A549 (cell line): ENCODE results near the gene TAF6L. TPM values are rescaled to one million over a fixed set of nuclear protein-coding genes. Genes with fewer than 3 reads are reported as not detected.
A peak's percentile ranks its signal among the peaks of the same experiment; 100 is the strongest.

Source experiments
- ATAC-seq, 2 experiments: fragments of 200-7000 bp in 1 of 2; fragments of >200 bp in 1 of 2; cut with Nextera tagmentation in 1 of 2; cut with Tn5 transposase in 1 of 2; 3 replicates each; pipeline versions ENCODE4 v1.8.0 to v1.9.1; 2018 to 2020; ENCODE audit warnings: mild to moderate bottlenecking in 1 of 2, moderate library complexity in 1 of 2
- CTCF ChIA-PET: fragments of 300-600 bp; sonication (Branson Sonifier 250); formaldehyde crosslinking; extraction: SDS; loops from one replicate; lab custom pipeline; 2021; ENCODE audit warnings: antibody characterized with exemption, inconsistent platforms; lab: Yijun Ruan, JAX
- POLR2A ChIA-PET: fragments of 350-600 bp; formaldehyde crosslinking; extraction: SDS; loops from one replicate; lab custom pipeline; 2021; ENCODE audit warnings: antibody characterized with exemption, inconsistent platforms; lab: Yijun Ruan, JAX
- DNase-seq, 2 experiments: peaks; one replicate each; pipeline versions ENCODE4 v3.0.0 to v3.0.0-alpha.2; 2011 to 2016; ENCODE audit warnings: low read depth in 1 of 2, low spot score in 1 of 2
- FAIRE-seq: peaks from 2 replicates; lab custom pipeline; 2011; peaks lifted over from hg19 to GRCh38; lab: Jason Lieb, UNC
- H3K27ac ChIP-seq, 2 experiments: fragments of >200 bp; sonication (Bioruptor Twin); formaldehyde crosslinking; 3 replicates each; pipeline ENCODE4 v1.5.1; 2016 to 2017
- H3K4me1 ChIP-seq: fragments of >200 bp; sonication (Bioruptor Twin); formaldehyde crosslinking; 3 replicates; pipeline ENCODE4 v1.6.1; 2016
- H3K4me2 ChIP-seq: fragments of >200 bp; sonication (Bioruptor Twin); formaldehyde crosslinking; 3 replicates; pipeline ENCODE4 v1.6.1; 2016
- H3K4me3 ChIP-seq: fragments of >200 bp; sonication (Bioruptor Twin); formaldehyde crosslinking; 3 replicates; pipeline ENCODE4 v1.5.1; 2016
- H3K9me3 ChIP-seq: fragments of >200 bp; sonication (Bioruptor Twin); formaldehyde crosslinking; 3 replicates; pipeline ENCODE4 v1.6.1; 2016
- BHLHE40 ChIP-seq: IDR thresholded peaks from 2 replicates; pipeline ENCODE4 v1.6.1; 2012; ENCODE audit warnings: low read depth, low read length, inconsistent platforms
- CBX2 ChIP-seq: fragments of 200-600 bp; sonication (generic); IDR thresholded peaks from 2 replicates; pipeline ENCODE4 v1.6.1; 2016; ENCODE audit warnings: low read depth, mild to moderate bottlenecking, borderline replicate concordance
- CBX8 ChIP-seq: fragments of 200-600 bp; sonication (generic); IDR thresholded peaks from 2 replicates; pipeline ENCODE4 v1.6.1; 2016
- CEBPB ChIP-seq, 2 experiments: fragments of >200 bp in 1 of 2; sonication (Bioruptor Twin) in 1 of 2; formaldehyde crosslinking in 1 of 2; IDR thresholded peaks; 2 replicates each; pipeline ENCODE4 v1.6.1; 2012 to 2016
- EHF ChIP-seq: fragments of 250-450 bp; sonication (Bioruptor Pico); IDR thresholded peaks from 2 replicates; pipeline ENCODE4 v1.5.0; 2020; ENCODE audit warnings: mild to moderate bottlenecking
- EHMT2 ChIP-seq: fragments of 200-600 bp; sonication (generic); IDR thresholded peaks from 2 replicates; pipeline ENCODE4 v1.6.1; 2016; ENCODE audit warnings: antibody characterized with exemption, low read depth, mild to moderate bottlenecking, moderate library complexity
- ESRRA ChIP-seq: fragments of 150-350 bp; IDR thresholded peaks from 2 replicates; pipeline ENCODE4 v1.6.1; 2014; ENCODE audit warnings: mild to moderate bottlenecking, low read length, borderline replicate concordance
- FOSB ChIP-seq: fragments of 250-450 bp; sonication (Bioruptor Pico); IDR thresholded peaks from 2 replicates; pipeline ENCODE4 v1.5.0; 2020; ENCODE audit warnings: mild to moderate bottlenecking, moderate library complexity
- FOSL2 ChIP-seq, 2 experiments: fragments of 450-650 bp in 1 of 2; fragments of >200 bp in 1 of 2; sonication (Bioruptor Twin) in 1 of 2; formaldehyde crosslinking; IDR thresholded peaks; 2 replicates each; pipeline versions ENCODE4 v1.5.0 to v1.6.1; 2016 to 2020; ENCODE audit warnings: mild to moderate bottlenecking in 1 of 2, moderate library complexity in 1 of 2
- GATA3 ChIP-seq: IDR thresholded peaks from 2 replicates; pipeline ENCODE4 v1.6.1; 2012; ENCODE audit warnings: borderline replicate concordance
- HDAC2 ChIP-seq: fragments of 200-600 bp; sonication (generic); IDR thresholded peaks from 2 replicates; pipeline ENCODE4 v1.6.1; 2016
- HEYL ChIP-seq: fragments of 250-450 bp; sonication (Bioruptor Pico); IDR thresholded peaks from 2 replicates; pipeline ENCODE4 v1.8.0; 2021; ENCODE audit warnings: mild to moderate bottlenecking, moderate library complexity
- HOXA7 ChIP-seq: fragments of 250-450 bp; sonication (Bioruptor Pico); IDR thresholded peaks from 2 replicates; pipeline ENCODE4 v1.5.0; 2020; ENCODE audit warnings: mild to moderate bottlenecking, moderate library complexity
- HOXB5 ChIP-seq: fragments of 250-450 bp; sonication (Bioruptor Pico); IDR thresholded peaks from 2 replicates; pipeline ENCODE4 v1.5.0; 2020; ENCODE audit warnings: mild to moderate bottlenecking, moderate library complexity
- JUN ChIP-seq, 2 experiments: fragments of >200 bp; sonication (Bioruptor Twin); formaldehyde crosslinking; IDR thresholded peaks; 2 replicates in 1 of 2; 3 replicates in 1 of 2; pipeline ENCODE4 v1.6.1; 2016 to 2017
- JUNB ChIP-seq: fragments of >200 bp; sonication (Bioruptor Twin); formaldehyde crosslinking; IDR thresholded peaks from 2 replicates; pipeline ENCODE4 v1.6.1; 2016
- KDM1A ChIP-seq: fragments of 200-600 bp; sonication (generic); IDR thresholded peaks from 2 replicates; pipeline ENCODE4 v1.6.1; 2016; ENCODE audit warnings: low read depth, mild to moderate bottlenecking
- MAZ ChIP-seq: fragments of 150-350 bp; IDR thresholded peaks from 2 replicates; pipeline ENCODE4 v1.6.1; 2014; ENCODE audit warnings: antibody characterized with exemption, low read depth, low read length, borderline replicate concordance
- MYC ChIP-seq: IDR thresholded peaks from 2 replicates; pipeline ENCODE4 v1.6.1; 2012; ENCODE audit warnings: mild to moderate bottlenecking, inconsistent platforms, low read length, improper control_type of control experiment, borderline replicate concordance
- NFE2L2 ChIP-seq: fragments of 150-350 bp; conservative IDR thresholded peaks from 2 replicates; pipeline ENCODE4 v1.6.1; 2014; ENCODE audit warnings: low read length
- PHF8 ChIP-seq: fragments of 200-600 bp; sonication (generic); IDR thresholded peaks from 2 replicates; pipeline ENCODE4 v1.6.1; 2016; ENCODE audit warnings: low read depth, mild to moderate bottlenecking, antibody characterized with exemption, moderate library complexity, borderline replicate concordance
- POLR2A ChIP-seq: IDR thresholded peaks from 2 replicates; pipeline ENCODE4 v1.6.1; 2012; ENCODE audit warnings: mild to moderate bottlenecking, low read length
- RAD21 ChIP-seq, 2 experiments: fragments of >200 bp in 1 of 2; sonication (Bioruptor Twin) in 1 of 2; formaldehyde crosslinking in 1 of 2; IDR thresholded peaks in 1 of 2; conservative IDR thresholded peaks in 1 of 2; 2 replicates in 1 of 2; 3 replicates in 1 of 2; pipeline ENCODE4 v1.6.1; 2012 to 2018; ENCODE audit warnings: inconsistent platforms in 1 of 2
- RARB ChIP-seq: fragments of 250-450 bp; sonication (Bioruptor Pico); IDR thresholded peaks from 2 replicates; pipeline ENCODE4 v1.8.0; 2021; ENCODE audit warnings: mild to moderate bottlenecking, moderate library complexity
- SMC3 ChIP-seq: fragments of >200 bp; sonication (Bioruptor Twin); formaldehyde crosslinking; IDR thresholded peaks from 3 replicates; pipeline ENCODE4 v1.6.1; 2018; ENCODE audit warnings: inconsistent platforms
- TP53 ChIP-seq: fragments of 250-450 bp; sonication (Bioruptor Pico); IDR thresholded peaks from 2 replicates; pipeline ENCODE4 v1.5.0; 2021; ENCODE audit warnings: mild to moderate bottlenecking, moderate library complexity
- ZFP36 ChIP-seq: fragments of 450-650 bp; IDR thresholded peaks from 2 replicates; pipeline ENCODE4 v1.6.1; 2014; ENCODE audit warnings: borderline replicate concordance; ENCODE audit not compliant: partially characterized antibody
- ZNF302 ChIP-seq: fragments of 250-450 bp; sonication (Bioruptor Pico); IDR thresholded peaks from 2 replicates; pipeline ENCODE4 v1.9.0; 2021; ENCODE audit warnings: inconsistent platforms, mild to moderate bottlenecking, moderate library complexity
- WGBS: methylation state at CpG from one replicate; pipeline ENCODE4 v1.1.6; 2017; ENCODE audit errors: missing lambda C conversion rate; 5-methylcytosine and 5-hydroxymethylcytosine counted together
- polyA minus RNA-seq: library from RNA; depleted of rRNA, polyadenylated mRNA; stranded (reverse); fragments of >200 nt; gene quantifications from 2 replicates; pipeline ENCODE4 v1.2.3, GENCODE V29; 2011; rRNA and poly(A)+ RNA removed
- polyA plus RNA-seq, 4 experiments: library from polyadenylated mRNA; depleted of rRNA in 3 of 4; stranded (reverse); fragments of >200 nt; fragmentation: RNase III in 1 of 4; extraction: RNeasy Plus Mini Kit Qiagen cat#74134 plus additional on column Dnase treatment in 1 of 4; gene quantifications; 2 replicates in 3 of 4; 3 replicates in 1 of 4; pipeline ENCODE4 v1.2.3, GENCODE V29; 2011 to 2017
- TF ChIP-seq, protein P1 (sequence below): IDR thresholded peaks from 2 replicates; pipeline ENCODE4 v1.6.1; 2012
- TF ChIP-seq, protein P2 (sequence below): fragments of >200 bp; sonication (Bioruptor Twin); formaldehyde crosslinking; IDR thresholded peaks from 3 replicates; pipeline ENCODE4 v1.6.1; 2016
- TF ChIP-seq, protein P3 (sequence below): IDR thresholded peaks from 2 replicates; pipeline ENCODE4 v1.6.1; 2012
- TF ChIP-seq, protein P4 (sequence below): fragments of 250-450 bp; sonication (Bioruptor Pico); IDR thresholded peaks from 2 replicates; pipeline ENCODE4 v1.5.0; 2020; ENCODE audit warnings: low read depth, mild to moderate bottlenecking, moderate library complexity
- TF ChIP-seq, protein P5 (sequence below): fragments of 150-350 bp; IDR thresholded peaks from 2 replicates; pipeline ENCODE4 v1.6.1; 2014; ENCODE audit warnings: low read depth, mild to moderate bottlenecking, low read length

TAF6L gene, protein sequence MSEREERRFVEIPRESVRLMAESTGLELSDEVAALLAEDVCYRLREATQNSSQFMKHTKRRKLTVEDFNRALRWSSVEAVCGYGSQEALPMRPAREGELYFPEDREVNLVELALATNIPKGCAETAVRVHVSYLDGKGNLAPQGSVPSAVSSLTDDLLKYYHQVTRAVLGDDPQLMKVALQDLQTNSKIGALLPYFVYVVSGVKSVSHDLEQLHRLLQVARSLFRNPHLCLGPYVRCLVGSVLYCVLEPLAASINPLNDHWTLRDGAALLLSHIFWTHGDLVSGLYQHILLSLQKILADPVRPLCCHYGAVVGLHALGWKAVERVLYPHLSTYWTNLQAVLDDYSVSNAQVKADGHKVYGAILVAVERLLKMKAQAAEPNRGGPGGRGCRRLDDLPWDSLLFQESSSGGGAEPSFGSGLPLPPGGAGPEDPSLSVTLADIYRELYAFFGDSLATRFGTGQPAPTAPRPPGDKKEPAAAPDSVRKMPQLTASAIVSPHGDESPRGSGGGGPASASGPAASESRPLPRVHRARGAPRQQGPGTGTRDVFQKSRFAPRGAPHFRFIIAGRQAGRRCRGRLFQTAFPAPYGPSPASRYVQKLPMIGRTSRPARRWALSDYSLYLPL
- polyA plus RNA-seq (2011; rRNA removed): 14.0 and 17.5 TPM in 2 replicates
- 21.2 and 24.5 TPM in 2 replicates for polyA plus RNA-seq (2012; cell fraction: cytosol; rRNA removed)
- 87.4 and 96.2 TPM in 2 replicates for polyA plus RNA-seq (2012; cell fraction: nucleus; rRNA removed)
- polyA plus RNA-seq (2017; fragmentation: RNase III; extraction: RNeasy Plus Mini Kit Qiagen cat#74134 plus additional on column Dnase treatment): 20.8 to 23.5 TPM (median 22.7 TPM) in 3 replicates
- polyA minus RNA-seq: 21.0 and 26.0 TPM in 2 replicates

DNA sequence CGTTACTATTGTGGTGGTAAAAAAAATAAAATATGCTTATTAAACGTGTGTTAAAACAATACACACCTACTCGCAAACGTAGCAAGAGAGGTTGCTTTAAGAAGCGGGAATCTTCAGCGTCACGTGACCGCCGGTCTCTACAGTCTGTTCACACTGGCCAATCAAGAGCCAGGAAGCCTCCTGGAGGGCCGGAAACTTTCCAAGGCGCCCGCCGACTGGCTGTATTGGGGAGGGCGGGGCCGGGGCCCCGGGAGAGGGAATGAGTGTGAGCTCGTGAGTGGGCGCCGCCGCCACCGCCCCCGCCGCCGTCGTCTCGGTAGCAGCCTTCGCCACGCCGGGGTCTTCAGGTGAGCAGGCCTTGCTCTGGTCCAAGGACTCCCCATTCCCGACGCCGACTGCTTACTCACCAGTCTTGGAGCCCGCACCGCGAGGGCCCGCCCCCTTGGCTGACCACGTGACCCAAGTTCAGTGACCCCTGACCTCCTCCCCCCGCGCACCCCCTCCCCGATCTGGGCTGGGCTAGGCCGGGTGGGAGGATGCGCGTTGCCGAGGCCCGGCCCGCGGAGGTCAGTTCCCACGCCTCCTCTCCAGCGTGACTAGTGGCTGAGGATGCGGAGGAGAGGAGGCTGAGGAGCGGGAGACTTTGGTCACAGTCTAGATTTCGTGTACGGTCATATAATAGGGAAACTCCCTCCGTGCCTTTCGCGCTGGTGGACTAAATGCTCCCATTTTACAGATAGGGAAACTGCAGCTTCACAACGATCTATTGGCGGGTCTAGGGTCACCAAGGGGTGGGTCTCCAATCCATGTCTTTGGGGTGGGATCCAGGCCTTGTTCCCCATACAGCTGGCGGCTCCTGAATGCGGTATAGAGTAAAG lies at the start of gene TAF6L:
TSS of gene TAF6L (plus strand) at position 253 of the 878 bp plus-strand sequence. CDS start 4,388 bp downstream, outside the sequence.
- FAIRE-seq (no peak), DNase-seq (peak; percentile 97 to 98), ATAC-seq (peak; percentile 96 to 97)
- CTCF ChIA-PET: interaction anchor here (0.7 to 13.8 kb wide), 6 partner anchors 10 to 159 kb away, joined by 3 to 211 read pairs (median 4); partner anchors contain the start of genes POLR2G and TMEM179B
- 2% methylated on average over 40 of the region's 60 CpGs for WGBS
- peak within 1 kb of the TSS; percentile 78 for H3K4me3 ChIP-seq
- peak within 1 kb of the TSS; percentile 93 to 94 for H3K27ac ChIP-seq
- peak within 1 kb of the TSS; percentile 75 for H3K4me2 ChIP-seq
- no peaks in the 10 kb centered on the region for H3K9me3 ChIP-seq
- POLR2A ChIA-PET: interaction anchor here (0.5 to 6.8 kb wide), 12 partner anchors 9 to 180 kb away, joined by 3 to 63 read pairs (median 6); partner anchors contain the start of genes B3GAT3, C11orf98, CSKMT and HNRNPUL2
- peaks cover 15% of the 10 kb centered on the region for H3K4me1 ChIP-seq
- TF ChIP-seq BHLHE40: no peak
- TF ChIP-seq, protein P1, sequence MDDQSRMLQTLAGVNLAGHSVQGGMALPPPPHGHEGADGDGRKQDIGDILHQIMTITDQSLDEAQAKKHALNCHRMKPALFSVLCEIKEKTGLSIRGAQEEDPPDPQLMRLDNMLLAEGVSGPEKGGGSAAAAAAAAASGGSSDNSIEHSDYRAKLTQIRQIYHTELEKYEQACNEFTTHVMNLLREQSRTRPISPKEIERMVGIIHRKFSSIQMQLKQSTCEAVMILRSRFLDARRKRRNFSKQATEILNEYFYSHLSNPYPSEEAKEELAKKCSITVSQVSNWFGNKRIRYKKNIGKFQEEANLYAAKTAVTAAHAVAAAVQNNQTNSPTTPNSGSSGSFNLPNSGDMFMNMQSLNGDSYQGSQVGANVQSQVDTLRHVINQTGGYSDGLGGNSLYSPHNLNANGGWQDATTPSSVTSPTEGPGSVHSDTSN: no peak
- no peak for TF ChIP-seq CEBPB (IDR thresholded peaks at IDR 0.05)
- no peak; the same call in 1 of the 2 replicates for TF ChIP-seq MYC
- peak; percentile 96 for TF ChIP-seq KDM1A
- peak; percentile 3; the same call in 1 of the 2 replicates for TF ChIP-seq TP53 (CRISPR knock-in tag)
- TF ChIP-seq RAD21 (conservative IDR thresholded peaks at IDR 0.05 in 1 of 2, IDR thresholded peaks at IDR 0.05 in 1 of 2): no peak
- no peak for TF ChIP-seq JUNB
- TF ChIP-seq, protein P2, sequence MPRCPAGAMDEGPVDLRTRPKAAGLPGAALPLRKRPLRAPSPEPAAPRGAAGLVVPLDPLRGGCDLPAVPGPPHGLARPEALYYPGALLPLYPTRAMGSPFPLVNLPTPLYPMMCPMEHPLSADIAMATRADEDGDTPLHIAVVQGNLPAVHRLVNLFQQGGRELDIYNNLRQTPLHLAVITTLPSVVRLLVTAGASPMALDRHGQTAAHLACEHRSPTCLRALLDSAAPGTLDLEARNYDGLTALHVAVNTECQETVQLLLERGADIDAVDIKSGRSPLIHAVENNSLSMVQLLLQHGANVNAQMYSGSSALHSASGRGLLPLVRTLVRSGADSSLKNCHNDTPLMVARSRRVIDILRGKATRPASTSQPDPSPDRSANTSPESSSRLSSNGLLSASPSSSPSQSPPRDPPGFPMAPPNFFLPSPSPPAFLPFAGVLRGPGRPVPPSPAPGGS: 0 out of 3 replicates have a peak, but pooled peaks have one; percentile 50
- TF ChIP-seq RARB (CRISPR knock-in tag): no peak
- TF ChIP-seq CBX2: no peak
- peak; percentile 94 for TF ChIP-seq MAZ
- no peak for TF ChIP-seq EHMT2
- no peak for TF ChIP-seq HEYL
- no peak for TF ChIP-seq FOSL2 (IDR thresholded peaks at IDR 0.05)
- no peak for TF ChIP-seq FOSL2 (CRISPR knock-in tag; IDR thresholded peaks at IDR 0.05)
- no peak for TF ChIP-seq EHF (CRISPR knock-in tag)
- no peak for TF ChIP-seq ESRRA
- TF ChIP-seq, protein P3, sequence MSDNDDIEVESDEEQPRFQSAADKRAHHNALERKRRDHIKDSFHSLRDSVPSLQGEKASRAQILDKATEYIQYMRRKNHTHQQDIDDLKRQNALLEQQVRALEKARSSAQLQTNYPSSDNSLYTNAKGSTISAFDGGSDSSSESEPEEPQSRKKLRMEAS: peak; percentile 79
- TF ChIP-seq NFE2L2: no peak
- TF ChIP-seq CBX8: no peak
- no peak for TF ChIP-seq SMC3
- TF ChIP-seq ZNF302 (CRISPR knock-in tag): no peak
- TF ChIP-seq, protein P4, sequence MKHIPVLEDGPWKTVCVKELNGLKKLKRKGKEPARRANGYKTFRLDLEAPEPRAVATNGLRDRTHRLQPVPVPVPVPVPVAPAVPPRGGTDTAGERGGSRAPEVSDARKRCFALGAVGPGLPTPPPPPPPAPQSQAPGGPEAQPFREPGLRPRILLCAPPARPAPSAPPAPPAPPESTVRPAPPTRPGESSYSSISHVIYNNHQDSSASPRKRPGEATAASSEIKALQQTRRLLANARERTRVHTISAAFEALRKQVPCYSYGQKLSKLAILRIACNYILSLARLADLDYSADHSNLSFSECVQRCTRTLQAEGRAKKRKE (CRISPR knock-in tag): no peak
- TF ChIP-seq ZFP36: no peak
- TF ChIP-seq HOXA7: no peak
- no peak for TF ChIP-seq FOSB
- TF ChIP-seq PHF8: 0 out of 2 replicates have a peak, but pooled peaks have one; percentile 48
- peak; percentile 16 for TF ChIP-seq GATA3
- TF ChIP-seq POLR2A: peak; percentile 55
- TF ChIP-seq, protein P5, sequence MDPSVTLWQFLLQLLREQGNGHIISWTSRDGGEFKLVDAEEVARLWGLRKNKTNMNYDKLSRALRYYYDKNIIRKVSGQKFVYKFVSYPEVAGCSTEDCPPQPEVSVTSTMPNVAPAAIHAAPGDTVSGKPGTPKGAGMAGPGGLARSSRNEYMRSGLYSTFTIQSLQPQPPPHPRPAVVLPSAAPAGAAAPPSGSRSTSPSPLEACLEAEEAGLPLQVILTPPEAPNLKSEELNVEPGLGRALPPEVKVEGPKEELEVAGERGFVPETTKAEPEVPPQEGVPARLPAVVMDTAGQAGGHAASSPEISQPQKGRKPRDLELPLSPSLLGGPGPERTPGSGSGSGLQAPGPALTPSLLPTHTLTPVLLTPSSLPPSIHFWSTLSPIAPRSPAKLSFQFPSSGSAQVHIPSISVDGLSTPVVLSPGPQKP: no peak
- TF ChIP-seq HDAC2: peak; percentile 87
- peak; percentile 52 to 76; a peak in 4 of 5 replicates for TF ChIP-seq JUN (IDR thresholded peaks at IDR 0.05)
- TF ChIP-seq HOXB5 (CRISPR knock-in tag): no peak
